Myocyte (in vitro differentiated cells): ENCODE results near the gene TRAF3IP1. TPM values are rescaled to one million over a fixed set of nuclear protein-coding genes. Genes with fewer than 3 reads are reported as not detected.
"Not testable (repeated sequence)": the region's sequence is repeated elsewhere in the genome, so short reads cannot be mapped to it uniquely, and the experiment has no call there.

Experiments
- DNase-seq: peaks from one replicate; pipeline ENCODE4 v3.0.0-alpha.2; 2012; ENCODE audit warnings: low read depth
- total RNA-seq: library from RNA; depleted of rRNA; stranded (reverse); fragments of >200 nt; gene quantifications from 2 replicates; pipeline ENCODE4 v1.2.3, GENCODE V29; 2014

Gene TRAF3IP1
- total RNA-seq, 1 donor from 2014 or later = 8.2 TPM

DNA sequence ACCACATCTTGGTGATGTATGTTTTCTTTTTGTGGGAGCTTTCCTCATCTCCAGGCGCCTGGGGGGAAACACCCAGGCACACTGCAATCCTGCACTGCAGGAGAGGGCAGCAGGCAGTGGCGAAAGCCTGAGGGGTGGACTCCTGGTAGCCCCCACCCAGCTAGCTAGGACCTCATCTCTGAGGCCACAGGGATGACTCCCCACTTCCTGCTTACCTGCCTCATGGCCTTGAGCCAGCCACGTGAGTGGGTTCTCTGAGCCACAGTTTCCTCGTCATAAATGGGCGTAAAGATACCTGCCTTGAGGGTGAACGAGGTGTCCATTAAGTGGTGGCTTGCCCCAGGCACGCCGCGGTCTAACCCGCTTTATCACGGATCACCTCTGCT, 19.1 kb downstream of the TRAF3IP1 start:
- DNase-seq = no peak

- no peak for DNase-seq
Observed at GRCh38 chr2:238339814-238340213, 19.5 kb downstream of the TRAF3IP1 start.

- no peak for DNase-seq
Observed at GRCh38 chr2:238341536-238341935, 21.2 kb downstream of the TRAF3IP1 start.

DNA sequence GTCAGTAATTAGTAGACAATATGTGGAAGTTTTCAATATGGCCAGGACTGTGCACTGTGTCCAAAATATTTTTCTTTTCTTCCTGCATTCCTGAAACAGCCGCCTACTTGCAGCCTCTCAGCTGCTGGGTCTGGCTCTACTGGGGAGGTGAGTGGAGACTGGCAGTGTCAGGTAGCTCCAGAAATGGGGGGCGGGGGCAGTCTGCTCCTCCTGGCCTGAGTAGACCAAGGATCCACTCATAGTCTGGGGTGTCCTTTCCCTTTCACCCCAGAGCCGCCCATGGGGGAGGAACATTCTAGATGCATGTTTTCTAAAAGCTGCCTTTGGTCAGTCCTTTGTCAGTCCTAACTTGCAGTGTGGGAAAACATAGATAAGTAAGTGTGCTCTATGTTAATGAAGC, 23.7 kb downstream of the TRAF3IP1 start:
- DNase-seq = no peak

- no peak for DNase-seq
Observed at GRCh38 chr2:238344517-238344916, 24.2 kb downstream of the TRAF3IP1 start.

DNA sequence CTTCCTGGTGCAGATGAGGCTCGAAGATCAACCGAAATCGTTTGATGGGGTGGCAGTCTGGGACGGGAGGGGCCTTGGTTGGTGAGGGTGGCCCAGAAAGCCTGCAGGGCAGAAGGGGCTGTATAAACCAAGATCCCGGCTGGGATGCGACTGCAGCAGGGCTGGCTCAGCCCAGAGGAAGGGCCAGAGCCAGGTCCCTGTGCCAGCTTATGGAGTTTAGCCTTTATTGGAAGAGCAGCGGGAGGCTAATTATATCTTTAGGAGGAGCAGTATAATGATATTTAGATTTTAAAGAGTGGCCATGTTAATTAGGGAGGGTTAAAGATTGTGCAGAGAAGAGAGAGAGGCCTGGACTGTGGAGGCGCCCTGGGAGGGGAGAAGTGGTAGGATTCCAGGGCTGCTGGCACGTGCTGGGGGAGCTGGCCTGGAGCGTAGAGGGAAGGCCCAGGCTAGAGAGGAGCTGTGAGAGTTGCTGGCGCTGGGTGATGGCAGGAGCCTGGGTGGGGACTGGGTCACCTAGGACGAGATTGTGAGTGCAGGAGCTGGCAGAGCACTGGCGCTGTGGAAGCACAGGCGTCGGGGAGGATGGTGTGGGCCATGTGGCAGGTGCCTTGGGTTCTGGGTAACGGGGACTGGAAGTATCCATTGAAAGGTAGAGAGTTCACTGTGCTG, 25.1 kb downstream of the TRAF3IP1 start:
- DNase-seq = no peak

DNA sequence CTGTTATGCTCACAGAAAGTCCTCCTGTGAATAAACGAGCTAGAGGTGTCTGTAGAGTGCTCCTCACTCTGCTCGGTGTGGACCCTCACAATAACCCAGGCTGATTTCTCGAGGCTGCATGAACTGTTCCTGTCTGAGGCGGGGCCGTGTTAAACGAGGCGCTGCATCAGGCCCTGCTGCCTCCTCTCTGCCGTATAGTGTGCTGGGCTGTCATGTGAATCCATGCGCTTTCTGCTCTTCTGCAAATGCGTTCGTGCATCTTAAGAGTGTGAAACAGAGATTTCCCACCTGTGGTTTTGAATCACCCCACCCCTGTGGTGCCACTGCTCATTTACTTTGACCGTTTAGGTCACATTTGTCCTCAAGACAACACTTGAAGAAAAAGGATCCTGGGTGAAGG, 26.2 kb downstream of the TRAF3IP1 start:
- no peak for DNase-seq

DNA sequence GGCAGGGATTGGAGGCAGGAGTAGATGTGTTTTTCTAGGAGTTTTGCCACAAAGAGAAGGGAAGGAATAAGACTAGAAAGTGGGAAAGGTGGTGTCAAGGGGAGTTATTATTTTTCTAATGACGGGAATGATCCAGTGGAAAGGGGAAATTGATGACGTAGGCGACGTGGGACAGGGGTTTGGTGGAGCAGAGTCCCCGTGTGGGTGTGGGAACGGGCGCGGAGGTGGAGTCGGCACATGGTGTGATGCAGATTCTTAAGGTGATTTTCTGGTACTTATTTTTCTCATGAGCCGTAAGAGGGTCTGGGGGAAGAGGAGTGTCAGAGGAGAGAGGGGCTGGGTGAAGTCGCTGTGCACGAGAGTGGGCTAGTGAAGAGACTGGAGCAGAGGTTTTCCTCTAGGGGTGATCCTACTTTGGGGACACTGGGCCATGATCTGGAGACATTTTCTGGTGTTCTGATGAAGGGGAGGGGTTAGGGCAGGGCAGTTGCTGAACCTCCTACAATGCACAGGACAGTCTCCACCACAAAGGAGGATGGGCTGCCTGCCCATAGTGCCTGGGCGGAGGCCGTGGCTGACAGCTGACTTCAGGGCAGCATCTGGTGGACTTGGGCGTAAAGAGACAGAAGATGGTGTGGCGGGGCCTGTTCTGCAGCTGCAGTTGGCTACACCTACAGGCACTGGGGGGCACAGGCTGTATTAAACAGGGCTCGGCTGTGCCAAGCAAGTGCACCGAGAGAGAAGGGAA, 30.0 kb downstream of the TRAF3IP1 start:
- DNase-seq = peak; percentile 25

DNA sequence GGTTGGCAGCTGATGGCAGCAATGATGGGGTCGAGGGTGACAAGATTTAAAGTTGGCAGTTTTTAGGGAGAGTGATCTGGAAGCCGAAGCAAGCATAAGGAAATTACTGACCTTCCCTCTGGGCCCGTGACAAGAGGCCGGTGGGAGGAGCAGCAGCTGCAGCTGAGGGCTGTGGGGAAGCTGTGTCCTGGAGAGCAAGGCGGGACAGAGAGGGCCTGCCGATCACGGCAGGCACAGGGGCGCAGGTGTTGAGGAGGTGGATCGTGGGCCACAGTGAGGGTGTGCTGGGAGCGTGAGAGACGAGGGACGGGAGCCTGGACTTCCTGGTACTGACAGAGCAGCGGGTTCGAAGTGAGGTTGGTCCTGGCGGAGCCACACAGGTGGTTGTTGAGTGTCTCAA, 31.0 kb downstream of the TRAF3IP1 start:
- peak; percentile 20 for DNase-seq

DNA sequence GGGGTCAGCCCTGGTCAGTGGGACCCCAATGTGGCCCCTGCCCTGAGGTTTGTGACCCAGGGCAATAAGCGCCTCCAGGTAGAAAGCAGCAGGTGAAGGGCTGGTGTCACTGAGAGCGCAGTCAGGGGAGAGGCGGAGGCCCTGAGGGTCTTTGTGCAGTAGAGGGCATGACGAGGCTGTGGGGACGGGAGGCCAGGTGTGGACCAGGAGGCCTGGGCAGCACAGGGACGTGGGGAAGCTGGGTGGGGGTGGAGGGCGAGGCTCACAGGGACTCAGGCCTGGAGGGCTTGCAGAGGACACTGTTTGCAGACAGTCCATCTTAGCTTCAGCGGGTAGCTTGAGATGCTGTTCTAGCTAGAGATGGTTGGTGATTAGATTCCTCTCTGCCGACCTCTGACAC, 32.0 kb downstream of the TRAF3IP1 start:
- no peak for DNase-seq

GRCh38 chr2:238358769-238359168, 38.5 kb downstream of the TRAF3IP1 start:
- no peak for DNase-seq

DNA sequence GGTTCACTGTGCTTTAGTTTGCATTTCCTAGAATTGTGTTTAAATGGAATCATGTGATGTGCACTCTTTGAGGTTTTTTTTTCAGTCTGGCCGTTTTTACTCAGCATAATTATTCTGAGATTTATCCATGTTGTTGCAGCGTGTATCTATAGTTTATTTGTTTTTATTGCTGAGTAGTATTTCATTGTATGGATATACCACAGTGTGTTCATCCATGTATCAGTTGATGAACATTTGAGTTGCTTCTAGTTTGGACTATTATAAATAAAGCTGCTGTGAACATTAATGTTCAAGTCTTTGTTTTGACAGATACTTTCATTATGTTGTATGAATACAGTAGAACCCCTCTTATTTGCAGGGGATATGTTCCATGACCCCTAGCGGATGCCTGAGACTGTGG, 39.1 kb downstream of the TRAF3IP1 start:
- DNase-seq = no peak

DNA sequence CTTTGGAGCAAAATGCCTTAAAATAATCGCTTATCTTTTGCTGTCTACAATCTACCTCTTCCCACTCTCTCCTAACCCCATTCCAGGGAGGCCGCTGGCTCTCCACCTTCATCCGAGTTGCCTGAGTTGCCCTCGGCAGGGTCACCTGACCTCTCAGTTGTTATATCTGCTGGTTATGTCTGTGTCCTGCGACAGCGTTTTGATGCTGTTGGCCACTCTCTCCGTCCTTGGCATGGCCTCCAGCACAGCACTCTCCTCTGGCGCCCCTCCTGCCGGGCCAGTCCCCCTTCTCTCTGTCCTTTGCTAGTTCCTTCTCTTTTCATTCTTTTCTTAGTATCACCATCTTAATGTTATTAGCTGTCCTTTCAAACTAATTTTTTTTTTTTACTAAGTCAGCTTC, 41.6 kb downstream of the TRAF3IP1 start:
- DNase-seq = no peak

- no peak for DNase-seq
Observed at GRCh38 chr2:238362626-238363025, 42.3 kb downstream of the TRAF3IP1 start.

DNA sequence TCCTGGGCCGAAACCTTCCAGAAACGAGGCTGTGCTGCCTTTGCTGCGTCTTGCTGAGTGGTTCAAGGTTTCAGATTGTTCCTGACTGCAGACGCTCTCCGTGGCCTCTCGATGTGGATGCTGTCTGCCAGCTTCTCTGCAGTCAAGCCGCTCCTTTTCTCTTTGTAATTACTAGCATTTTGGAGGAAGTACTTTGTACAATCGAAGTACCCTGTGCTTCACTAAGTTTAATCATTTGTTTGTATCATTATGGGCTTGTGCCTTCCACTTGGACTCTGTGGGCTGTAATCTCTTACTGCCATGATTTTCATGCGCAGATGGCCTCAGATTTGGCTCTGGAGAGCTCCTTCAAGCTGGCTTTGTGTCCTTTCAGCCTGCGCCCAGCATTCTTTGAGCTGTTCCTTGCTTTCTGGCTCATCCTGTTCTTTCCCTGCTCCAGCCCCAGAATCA, 49.3 kb downstream of the TRAF3IP1 start:
- DNase-seq = no peak

GRCh38 chr2:238370094-238370822, 49.9 kb downstream of the TRAF3IP1 start:
- DNase-seq = peak; percentile 8

GRCh38 chr2:238370823-238371372, 50.6 kb downstream of the TRAF3IP1 start:
- DNase-seq = peak; percentile 73

GRCh38 chr2:238372277-238372676, 52.0 kb downstream of the TRAF3IP1 start:
- DNase-seq = not testable (repeated sequence)

- peak; percentile 84 for DNase-seq
Observed at GRCh38 chr2:238376884-238377391, 56.6 kb downstream of the TRAF3IP1 start.

GRCh38 chr2:238378230-238379095, 58.1 kb downstream of the TRAF3IP1 start:
- DNase-seq = peak; percentile 88
